HFFc6 (cell line): ENCODE results near the gene AP4M1. TPM values are rescaled to one million over a fixed set of nuclear protein-coding genes. Genes with fewer than 3 reads are reported as not detected.
A peak's percentile ranks its signal among the peaks of the same experiment; 100 is the strongest.

Experiments
- DNase-seq: peaks from one replicate; pipeline ENCODE4 v3.0.0-alpha.2; 2018
- H3K27ac Mint-ChIP-seq: 2 replicates; pipeline ENCODE4 v1.8.0; 2020; ENCODE audit warnings: mild to moderate bottlenecking, mixed read lengths
- H3K27me3 Mint-ChIP-seq: 2 replicates; pipeline ENCODE4 v1.8.0; 2021; ENCODE audit warnings: mild to moderate bottlenecking, moderate library complexity, mixed read lengths; ENCODE audit not compliant: insufficient read depth
- H3K36me3 Mint-ChIP-seq: 2 replicates; pipeline ENCODE4 v1.8.0; 2021; ENCODE audit warnings: low read depth, mixed read lengths
- H3K4me1 Mint-ChIP-seq: 2 replicates; pipeline ENCODE4 v1.8.0; 2020; ENCODE audit warnings: low read depth, mixed read lengths
- H3K4me3 Mint-ChIP-seq: 2 replicates; pipeline ENCODE4 v1.8.0; 2020; ENCODE audit warnings: mild to moderate bottlenecking, moderate library complexity, mixed read lengths
- H3K9me3 Mint-ChIP-seq: 2 replicates; pipeline ENCODE4 v1.8.0; 2020; ENCODE audit warnings: mild to moderate bottlenecking, mixed read lengths
- total RNA-seq, 6 experiments: library from RNA; stranded (reverse); fragmentation: NEBNext Ultra II Directional; extraction: Animal tissue kit (Norgen Biotek cat#: 25700); gene quantifications; 2 replicates in 1 of 6; 3 replicates in 5 of 6; pipeline ENCODE4 v1.2.3, GENCODE V29; 2021
- TF ChIP-seq, protein P1 (sequence below): fragments of 200-600 bp; sonication (generic); IDR thresholded peaks from 2 replicates; pipeline ENCODE4 v1.5.0; 2021; ENCODE audit warnings: antibody characterized with exemption, mild to moderate bottlenecking

Gene AP4M1
- total RNA-seq, 6 experiments from 2014 or later = 20.2 to 24.5 (median 21.9) TPM

DNA sequence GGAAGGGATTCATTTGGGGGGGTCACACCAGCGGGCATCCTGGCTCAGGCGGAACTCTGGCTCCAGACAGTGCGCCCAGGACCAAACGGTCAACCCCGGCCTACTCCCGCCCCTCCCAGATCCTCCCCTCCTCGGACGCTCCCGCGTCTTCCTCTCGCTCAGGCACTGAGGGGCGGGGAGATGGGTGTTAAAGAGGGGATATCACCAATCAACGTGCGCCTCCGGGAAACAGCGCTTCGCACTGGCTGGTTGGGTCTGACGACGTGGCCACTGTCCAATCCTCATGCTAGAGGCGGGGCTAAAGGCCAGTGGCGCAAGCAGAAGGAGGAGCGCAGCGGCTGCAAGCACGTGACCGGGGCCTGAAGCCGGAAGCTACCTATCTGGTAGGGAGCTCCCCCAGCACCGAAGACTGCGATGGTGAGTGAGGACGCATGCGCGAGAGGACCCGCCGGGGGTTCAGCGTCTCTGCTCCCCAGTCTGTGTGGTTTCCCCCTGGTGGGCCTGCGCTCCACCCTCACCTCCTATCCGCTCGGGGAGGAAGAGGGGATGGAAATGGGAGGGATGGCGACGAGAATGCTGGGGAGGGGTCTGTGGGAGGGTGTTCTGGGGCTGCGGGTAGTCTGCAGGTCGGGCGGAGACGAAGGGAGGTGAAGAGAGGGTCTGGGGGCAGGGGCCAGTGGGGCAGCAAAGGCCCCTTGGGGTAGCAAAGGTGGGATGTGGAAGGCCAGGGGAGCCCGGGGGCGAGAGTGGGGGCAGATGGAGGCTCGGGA lies 47.3 kb downstream of the AP4M1 start, which contains the start of gene LAMTOR4:
LAMTOR4 (plus strand) TSS at position 360 of the 770 bp plus-strand sequence; CDS start at position 415, 55 bp downstream.
- Mint-ChIP-seq H3K27ac (peak within 1 kb of the TSS; percentile 86), H3K4me1 (peaks cover 25% of the 10 kb centered on the region), H3K9me3 (no peaks in the 10 kb centered on the region), H3K4me3 (peak within 1 kb of the TSS; percentile 96), H3K36me3 (peaks cover 19% of the 10 kb centered on the region; the same call in 1 of the 2 replicates), H3K27me3 (peaks cover 6% of the 10 kb centered on the region)
- TF ChIP-seq, protein P1, sequence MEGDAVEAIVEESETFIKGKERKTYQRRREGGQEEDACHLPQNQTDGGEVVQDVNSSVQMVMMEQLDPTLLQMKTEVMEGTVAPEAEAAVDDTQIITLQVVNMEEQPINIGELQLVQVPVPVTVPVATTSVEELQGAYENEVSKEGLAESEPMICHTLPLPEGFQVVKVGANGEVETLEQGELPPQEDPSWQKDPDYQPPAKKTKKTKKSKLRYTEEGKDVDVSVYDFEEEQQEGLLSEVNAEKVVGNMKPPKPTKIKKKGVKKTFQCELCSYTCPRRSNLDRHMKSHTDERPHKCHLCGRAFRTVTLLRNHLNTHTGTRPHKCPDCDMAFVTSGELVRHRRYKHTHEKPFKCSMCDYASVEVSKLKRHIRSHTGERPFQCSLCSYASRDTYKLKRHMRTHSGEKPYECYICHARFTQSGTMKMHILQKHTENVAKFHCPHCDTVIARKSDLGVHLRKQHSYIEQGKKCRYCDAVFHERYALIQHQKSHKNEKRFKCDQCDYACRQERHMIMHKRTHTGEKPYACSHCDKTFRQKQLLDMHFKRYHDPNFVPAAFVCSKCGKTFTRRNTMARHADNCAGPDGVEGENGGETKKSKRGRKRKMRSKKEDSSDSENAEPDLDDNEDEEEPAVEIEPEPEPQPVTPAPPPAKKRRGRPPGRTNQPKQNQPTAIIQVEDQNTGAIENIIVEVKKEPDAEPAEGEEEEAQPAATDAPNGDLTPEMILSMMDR = no peak
- DNase-seq = peak; percentile 99

- H3K36me3 Mint-ChIP-seq = peaks cover 25% of the 10 kb centered on the region
- TF ChIP-seq, protein P1 = no peak
- no peak overlapping the region for H3K27ac Mint-ChIP-seq
- DNase-seq = no peak
- no peaks in the 10 kb centered on the region for H3K9me3 Mint-ChIP-seq
- H3K4me3 Mint-ChIP-seq = no peak overlapping the region
- H3K4me1 Mint-ChIP-seq = peaks cover 42% of the 10 kb centered on the region
- peaks cover 6% of the 10 kb centered on the region for H3K27me3 Mint-ChIP-seq
Measured at GRCh38 chr7:100152404-100152803, 51.0 kb downstream of the AP4M1 start.

GRCh38 chr7:100152937-100153666 lies 51.7 kb downstream of the AP4M1 start:
- Mint-ChIP-seq H3K4me3 (no peak overlapping the region), H3K9me3 (no peaks in the 10 kb centered on the region)

DNA sequence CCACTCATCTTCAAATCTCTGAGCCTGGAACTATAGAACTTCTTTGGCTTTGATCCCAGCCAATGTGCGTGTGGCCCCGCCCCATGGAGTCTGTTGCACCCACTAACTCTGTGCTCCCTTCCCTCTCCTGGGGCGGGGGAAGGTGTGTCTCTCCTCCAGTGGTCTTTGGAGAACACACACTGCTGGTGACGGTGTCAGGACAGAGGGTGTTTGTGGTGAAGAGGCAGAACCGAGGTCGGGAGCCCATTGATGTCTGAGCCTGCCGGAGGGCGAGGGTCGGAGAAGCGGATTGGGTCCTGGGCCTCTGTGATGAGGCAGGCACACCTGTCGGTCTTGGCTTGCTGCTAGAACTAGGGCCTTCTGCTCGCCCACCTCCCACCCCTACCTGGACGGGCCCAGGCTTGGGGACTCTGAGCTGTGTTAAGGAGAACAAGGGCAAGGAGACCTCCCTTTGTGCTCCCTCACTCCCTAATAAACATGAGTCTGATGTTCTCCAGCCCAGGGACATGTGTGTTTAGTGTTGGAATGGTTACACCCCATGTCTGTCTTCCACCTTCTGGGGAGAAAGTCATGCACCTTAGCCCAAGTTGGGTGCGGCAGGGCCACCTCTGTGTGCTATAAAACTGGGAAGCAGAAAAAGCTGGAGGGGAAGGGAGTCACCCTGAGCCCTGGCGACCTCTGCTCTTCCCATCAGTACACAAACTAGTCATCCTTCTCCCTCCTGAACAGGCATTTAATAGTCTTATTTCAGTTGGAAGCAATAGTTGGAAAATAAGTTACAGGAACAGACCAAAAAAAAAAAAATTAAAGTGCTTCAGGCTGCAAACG lies 52.5 kb downstream of the AP4M1 start:
- DNase-seq = no peak
- TF ChIP-seq, protein P1 = no peak
- Mint-ChIP-seq H3K27ac (peak overlapping the region; percentile 56), H3K9me3 (no peaks in the 10 kb centered on the region), H3K4me3 (no peak overlapping the region), H3K27me3 (peaks cover 4% of the 10 kb centered on the region), H3K36me3 (peaks cover 29% of the 10 kb centered on the region), H3K4me1 (peaks cover 43% of the 10 kb centered on the region)

More at GRCh38 chr7:100152937-100153666, 51.7 kb downstream of the AP4M1 start:
- Mint-ChIP-seq H3K27ac (no peak overlapping the region), H3K4me1 (peaks cover 46% of the 10 kb centered on the region), H3K27me3 (peaks cover 6% of the 10 kb centered on the region), H3K36me3 (peaks cover 29% of the 10 kb centered on the region)
- TF ChIP-seq, protein P1 = no peak
- DNase-seq = no peak
